Muscle layer of duodenum (tissue), 2 donors: ENCODE measurements around the gene FCN1.

Experiments used
- H3K27ac ChIP-seq: one replicate; pipeline ENCODE4 v1.7.0; 2013; ENCODE audit warnings: mild to moderate bottlenecking, low read length
- H3K27me3 ChIP-seq: one replicate; pipeline ENCODE4 v1.7.0; 2013; ENCODE audit warnings: low read depth, mild to moderate bottlenecking, control low read depth, low read length
- H3K36me3 ChIP-seq, 2 donors: one replicate each; pipeline ENCODE4 v1.7.0; 2013; ENCODE audit warnings: low read length in 2 of 2, control low read depth in 1 of 2, mild to moderate bottlenecking in 1 of 2; ENCODE audit not compliant: insufficient read depth in 2 of 2, control insufficient read depth in 1 of 2
- H3K4me1 ChIP-seq, 2 donors: one replicate each; pipeline ENCODE4 v1.7.0; 2013; ENCODE audit warnings: low read length in 2 of 2, mild to moderate bottlenecking in 2 of 2, control low read depth in 1 of 2, moderate library complexity in 1 of 2; ENCODE audit not compliant: insufficient read depth in 2 of 2, control insufficient read depth in 1 of 2
- H3K4me3 ChIP-seq, 2 donors: one replicate each; pipeline ENCODE4 v1.7.0; 2013; ENCODE audit warnings: low read length in 2 of 2, low read depth in 1 of 2, mild to moderate bottlenecking in 1 of 2
- H3K9me3 ChIP-seq, 2 donors: one replicate each; pipeline ENCODE4 v1.7.0; 2013; ENCODE audit warnings: low read length in 2 of 2, control low read depth in 1 of 2, mild to moderate bottlenecking in 1 of 2; ENCODE audit not compliant: control insufficient read depth in 1 of 2
- donor health status: healthy.

FCN1 gene

DNA sequence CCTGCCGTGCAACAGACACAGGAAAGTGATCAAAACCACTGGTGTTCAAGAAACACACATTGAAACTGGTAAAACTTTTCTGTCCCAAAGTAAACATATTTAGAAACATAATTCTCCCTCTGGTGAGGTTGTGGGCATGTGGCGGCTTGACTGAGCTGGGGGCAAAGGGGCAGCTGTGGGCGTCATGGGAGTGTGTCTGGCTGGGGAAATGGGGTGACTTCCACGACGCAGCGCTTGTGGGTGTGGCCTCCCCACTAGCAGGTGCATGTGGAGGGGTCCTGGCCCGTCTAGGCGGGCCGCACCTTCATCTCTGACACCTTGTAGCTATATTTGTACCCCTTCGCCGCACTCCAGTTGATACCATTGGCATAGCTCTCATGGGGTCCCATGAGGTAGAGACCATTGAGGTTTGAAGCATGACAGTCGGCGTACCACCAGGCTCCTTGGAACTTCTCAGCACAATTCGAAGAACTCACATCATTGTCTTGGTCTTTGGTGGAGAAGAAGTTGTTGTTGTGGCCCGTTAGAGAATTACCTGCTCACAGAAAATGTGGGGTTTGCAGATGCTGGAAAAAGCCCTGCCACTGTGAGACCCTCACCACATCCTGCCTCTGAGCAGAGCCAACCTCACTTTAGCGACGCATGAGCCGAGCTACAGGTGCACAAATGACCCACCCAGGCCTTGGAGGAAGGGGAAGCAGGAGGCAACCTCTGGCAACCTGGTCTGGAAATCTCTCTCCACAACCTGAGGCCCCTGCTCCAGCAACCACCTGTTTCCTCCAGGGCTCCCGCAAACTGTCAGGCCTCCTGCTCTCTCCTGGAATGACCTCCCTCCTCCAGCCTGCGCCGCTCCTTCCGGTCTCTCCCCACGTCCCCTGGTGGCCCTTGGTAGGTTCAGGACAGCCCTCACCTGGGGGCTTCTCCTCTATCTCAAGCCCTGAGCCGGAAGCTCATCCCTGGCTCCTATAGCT lies 7.9 kb downstream of the FCN1 start:
- Histone ChIP-seq H3K4me1 (no peaks in the 10 kb centered on the region), H3K36me3 (no peaks in the 10 kb centered on the region), H3K27me3 (no peaks in the 10 kb centered on the region), H3K4me3 (no peak overlapping the region), H3K9me3 (no peaks in the 10 kb centered on the region), H3K27ac (no peak overlapping the region)

DNA sequence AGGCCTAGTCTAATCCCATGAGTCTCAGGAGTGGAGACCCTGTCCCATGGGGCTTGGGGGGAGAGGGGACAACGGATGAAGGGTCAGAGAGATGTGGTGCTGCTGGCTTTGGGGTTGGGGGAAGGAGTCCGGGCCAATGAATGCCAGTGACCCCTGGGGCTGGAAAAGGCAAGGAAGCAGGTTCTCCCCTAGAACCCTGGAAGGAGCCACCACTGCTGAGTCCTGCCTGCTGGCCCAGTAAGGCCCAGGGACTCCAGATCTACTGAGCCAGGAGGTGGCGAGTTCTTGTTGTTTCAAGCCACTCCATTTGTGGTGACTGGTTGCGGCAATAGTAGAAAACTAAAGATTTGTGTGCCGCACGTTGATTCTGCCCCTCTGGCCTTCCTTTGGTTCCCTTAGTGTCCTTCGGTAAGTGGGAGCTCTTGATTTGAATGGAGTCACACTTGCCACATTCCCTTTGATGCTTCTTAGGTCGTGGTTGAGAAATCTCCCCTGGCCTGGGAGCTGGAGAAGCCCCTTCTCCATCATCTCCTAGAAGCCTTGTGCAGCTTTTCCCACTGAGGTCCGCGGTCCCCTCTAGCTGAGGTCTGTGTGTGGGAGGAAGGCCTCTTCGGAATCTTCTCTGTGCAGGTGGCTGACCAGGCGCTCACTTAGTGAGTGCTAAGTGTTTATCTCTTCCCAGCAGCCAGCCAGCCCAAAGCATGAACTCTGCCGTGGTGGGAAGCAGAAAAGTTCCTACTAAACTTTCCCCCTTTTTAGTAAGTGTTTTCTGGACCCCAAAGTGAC lies 9.0 kb downstream of the FCN1 start:
- H3K27me3 ChIP-seq: no peaks in the 10 kb centered on the region
- no peak overlapping the region for H3K27ac ChIP-seq
- no peaks in the 10 kb centered on the region for H3K9me3 ChIP-seq
- no peak overlapping the region for H3K4me3 ChIP-seq
- no peaks in the 10 kb centered on the region for H3K36me3 ChIP-seq
- no peaks in the 10 kb centered on the region for H3K4me1 ChIP-seq

DNA sequence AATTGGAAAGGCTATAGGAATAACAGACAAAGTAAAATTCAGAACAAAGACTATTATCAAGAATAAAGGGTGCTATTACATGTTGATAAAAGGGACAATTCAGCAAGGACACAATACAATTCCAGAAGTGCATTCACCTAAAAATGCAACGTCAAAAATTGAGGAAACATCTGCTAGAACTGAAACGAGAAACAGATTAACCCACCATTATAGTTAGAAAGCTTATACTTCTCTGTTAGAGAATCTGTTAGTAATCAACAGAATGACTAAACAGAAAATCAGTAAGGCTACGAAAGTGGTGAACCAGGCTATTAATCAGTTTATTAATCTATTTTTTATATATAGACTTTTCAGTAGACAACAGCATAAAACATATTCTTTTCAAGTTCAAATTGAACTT lies 14.8 kb downstream of the FCN1 start:
- Histone ChIP-seq H3K4me1 (no peaks in the 10 kb centered on the region), H3K27me3 (no peaks in the 10 kb centered on the region)

DNA sequence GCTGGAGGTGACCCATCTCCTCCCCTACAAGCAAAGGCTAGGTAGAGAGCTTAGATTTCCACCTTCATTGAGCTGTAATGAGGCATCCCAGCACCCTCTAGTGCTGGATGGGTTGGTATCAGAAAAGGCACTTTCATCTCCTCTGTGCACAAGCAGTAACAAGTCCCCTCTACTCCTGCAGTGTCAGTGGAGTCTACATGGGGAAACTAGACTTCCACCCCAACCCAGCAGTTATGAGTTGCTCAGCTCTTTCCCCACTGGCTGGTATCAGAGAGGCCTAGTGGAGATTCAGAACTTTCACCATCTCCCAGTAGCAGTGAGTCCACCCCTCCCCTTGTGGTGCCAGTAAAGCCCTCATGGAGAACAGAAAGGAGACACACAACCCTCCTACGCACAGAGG lies 17.9 kb downstream of the FCN1 start:
- Histone ChIP-seq H3K9me3 (peaks cover 5 to 7% of the 10 kb centered on the region in 2 donors), H3K27ac (no peak overlapping the region), H3K4me3 (no peak overlapping the region), H3K4me1 (no peaks in the 10 kb centered on the region), H3K36me3 (no peaks in the 10 kb centered on the region), H3K27me3 (no peaks in the 10 kb centered on the region)

More for the DNA sequence above, 14.8 kb downstream of the FCN1 start:
- Histone ChIP-seq H3K4me3 (no peak overlapping the region), H3K9me3 (peaks cover 5 to 7% of the 10 kb centered on the region in 2 donors), H3K27ac (no peak overlapping the region), H3K36me3 (no peaks in the 10 kb centered on the region)

DNA sequence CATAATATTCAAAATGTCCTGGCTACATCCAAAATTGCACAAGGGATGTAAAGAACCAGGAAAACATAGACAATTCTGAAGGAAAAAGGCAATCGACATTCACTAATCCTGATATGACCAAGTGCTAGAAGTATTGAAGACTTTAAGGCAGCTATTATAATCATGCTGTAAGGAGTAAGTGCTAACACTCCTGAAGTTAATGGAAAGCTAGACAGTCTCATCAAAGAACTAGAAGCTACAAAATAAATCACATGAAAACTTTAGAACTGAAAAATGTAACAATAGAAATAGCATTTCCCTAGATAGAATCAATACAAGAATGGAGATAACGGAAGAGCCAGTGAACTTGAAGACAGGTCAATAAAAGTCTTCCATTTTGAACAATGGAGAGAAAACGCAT lies 18.5 kb downstream of the FCN1 start:
- Histone ChIP-seq H3K9me3 (peaks cover 5 to 7% of the 10 kb centered on the region in 2 donors), H3K27me3 (no peaks in the 10 kb centered on the region), H3K36me3 (no peaks in the 10 kb centered on the region), H3K27ac (no peak overlapping the region), H3K4me3 (no peak overlapping the region), H3K4me1 (no peaks in the 10 kb centered on the region)

DNA sequence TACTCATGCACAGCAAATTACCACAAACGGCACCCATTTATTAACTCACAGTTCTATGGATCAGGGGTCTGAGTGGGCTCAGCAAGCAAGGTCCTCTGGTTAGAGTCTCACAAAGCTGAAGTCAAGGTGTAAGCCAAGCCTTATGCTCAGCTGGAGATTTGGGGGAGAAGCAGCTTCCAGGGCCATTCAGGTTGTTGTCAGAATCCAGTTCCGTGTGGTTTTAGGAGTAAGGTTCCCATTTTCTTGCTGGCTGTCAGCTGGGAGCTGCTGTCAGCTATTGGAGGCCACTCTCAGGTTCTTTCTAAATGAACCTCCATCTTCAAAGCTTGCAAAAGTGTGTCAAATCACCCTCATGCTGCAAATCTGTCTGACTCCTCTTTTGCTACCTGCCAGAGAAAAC lies 19.4 kb downstream of the FCN1 start:
- Histone ChIP-seq H3K27ac (no peak overlapping the region), H3K9me3 (peaks cover 5 to 7% of the 10 kb centered on the region in 2 donors)

DNA sequence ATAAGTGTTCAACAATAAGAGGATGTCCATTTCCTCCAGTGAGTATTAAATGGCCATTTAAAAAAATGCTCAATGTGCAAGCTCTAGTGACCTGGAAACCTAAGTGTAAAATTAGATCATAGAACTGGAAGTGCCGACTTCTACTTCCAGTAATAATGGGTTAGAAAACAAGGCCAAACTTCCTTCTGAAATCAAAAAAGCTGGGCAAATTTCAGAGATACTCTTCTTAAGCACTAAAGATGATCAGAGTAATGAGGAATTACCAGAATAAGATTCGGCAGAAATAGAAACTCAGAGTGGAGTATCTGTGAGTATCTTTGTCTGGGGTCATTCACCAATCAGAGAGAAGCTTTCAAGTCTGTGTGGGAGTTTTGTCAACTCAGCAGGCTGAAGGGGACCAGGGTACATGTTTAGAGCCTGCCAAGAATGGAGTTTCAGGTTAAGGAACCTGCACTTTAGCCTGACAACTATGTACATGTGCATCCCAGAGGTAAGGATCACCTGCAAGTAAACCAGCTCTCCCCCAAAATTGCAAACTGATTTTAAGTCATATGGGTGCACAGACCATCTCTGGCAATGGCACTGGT lies 20.0 kb downstream of the FCN1 start:
- Histone ChIP-seq H3K36me3 (no peaks in the 10 kb centered on the region), H3K4me3 (no peak overlapping the region), H3K4me1 (no peaks in the 10 kb centered on the region), H3K9me3 (peaks cover 5 to 7% of the 10 kb centered on the region in 2 donors), H3K27ac (no peak overlapping the region), H3K27me3 (no peaks in the 10 kb centered on the region)

More for the DNA sequence above, 19.4 kb downstream of the FCN1 start:
- Histone ChIP-seq H3K36me3 (no peaks in the 10 kb centered on the region), H3K27me3 (no peaks in the 10 kb centered on the region), H3K4me1 (no peaks in the 10 kb centered on the region), H3K4me3 (no peak overlapping the region)

DNA sequence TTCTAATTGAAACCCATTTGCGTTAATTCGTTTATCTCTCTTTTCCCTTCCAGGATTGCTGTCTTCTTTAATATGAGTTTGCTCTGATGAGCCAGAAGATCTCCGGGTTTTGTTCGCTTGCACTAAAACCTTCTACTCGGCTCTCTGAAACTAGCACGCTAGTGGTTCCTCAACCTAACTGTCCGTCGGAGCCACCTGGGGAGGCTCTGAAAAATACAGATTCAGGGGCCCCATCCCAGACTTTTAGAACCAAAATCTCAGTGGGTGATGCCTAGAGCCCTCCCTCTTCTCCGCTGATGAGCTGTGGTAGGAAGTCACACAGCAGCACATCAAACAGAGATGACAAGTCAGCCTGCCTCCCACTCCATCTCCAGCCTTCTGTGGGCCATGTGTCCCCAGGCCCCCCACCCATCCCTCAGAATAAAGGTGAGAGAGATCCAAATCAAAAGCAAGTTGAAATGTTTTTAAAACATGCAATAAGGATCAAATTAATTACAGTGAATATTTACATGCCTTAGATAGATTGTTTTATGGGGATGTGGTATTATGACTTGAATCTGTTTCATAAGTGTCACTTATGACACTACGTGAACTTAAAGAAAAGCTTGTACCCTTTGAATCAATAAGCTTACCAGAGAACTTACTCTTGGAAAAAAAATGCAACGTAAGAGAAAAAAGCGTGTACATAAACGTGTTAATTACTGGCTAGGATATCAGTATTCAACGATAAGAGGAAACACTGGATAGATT lies 20.7 kb downstream of the FCN1 start:
- Histone ChIP-seq H3K36me3 (no peaks in the 10 kb centered on the region), H3K27me3 (no peaks in the 10 kb centered on the region), H3K4me1 (no peaks in the 10 kb centered on the region), H3K4me3 (no peak overlapping the region), H3K27ac (no peak overlapping the region), H3K9me3 (peaks cover 5 to 7% of the 10 kb centered on the region in 2 donors)

DNA sequence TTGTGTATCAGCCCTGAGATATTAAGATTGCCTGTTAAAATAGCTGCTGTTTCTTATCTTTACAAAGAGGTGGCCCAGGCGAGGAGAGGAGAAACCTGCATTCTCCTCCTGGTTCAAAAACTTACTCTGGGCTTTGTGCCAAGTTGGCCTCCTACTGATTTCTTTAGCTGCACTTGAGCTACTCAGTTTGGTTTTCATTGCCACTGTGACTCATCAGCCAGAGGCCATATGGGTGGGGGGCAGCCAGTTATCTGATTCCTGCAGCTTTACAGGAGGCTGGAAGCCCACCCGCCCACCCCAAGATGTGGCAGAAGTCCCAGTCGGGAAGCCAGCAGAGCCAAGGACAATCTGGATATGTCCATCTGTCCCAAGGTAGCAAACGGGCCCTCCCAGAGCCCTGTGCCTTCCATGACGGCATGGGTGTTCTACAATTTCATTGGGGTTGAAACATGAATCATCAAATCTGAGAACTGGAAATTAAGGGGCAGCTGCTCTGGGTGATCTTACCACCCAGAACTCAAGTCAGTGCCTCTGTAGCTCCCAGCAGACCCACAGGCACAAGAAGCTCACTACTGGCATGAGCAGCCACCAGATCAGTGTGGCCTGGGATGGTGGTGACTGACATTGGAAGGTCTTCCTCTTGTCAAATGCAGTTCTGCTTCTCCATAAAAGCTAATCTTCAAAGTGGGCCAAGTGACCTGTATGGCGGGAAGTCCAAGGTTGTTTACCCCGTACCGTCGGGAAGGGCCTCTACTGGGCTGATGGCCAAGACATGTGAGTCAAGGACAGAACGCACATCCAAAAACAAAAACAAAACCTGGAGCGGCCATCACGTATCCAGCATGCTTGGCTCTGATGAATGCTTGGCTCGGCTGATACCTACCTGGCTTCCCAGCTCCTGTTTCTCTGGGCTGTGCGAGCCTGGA lies 21.5 kb downstream of the FCN1 start:
- no peaks in the 10 kb centered on the region for H3K27me3 ChIP-seq
- no peaks in the 10 kb centered on the region for H3K4me1 ChIP-seq
- H3K4me3 ChIP-seq: no peak overlapping the region
- no peaks in the 10 kb centered on the region for H3K36me3 ChIP-seq
- peaks cover 5 to 7% of the 10 kb centered on the region in 2 donors for H3K9me3 ChIP-seq
- H3K27ac ChIP-seq: no peak overlapping the region

DNA sequence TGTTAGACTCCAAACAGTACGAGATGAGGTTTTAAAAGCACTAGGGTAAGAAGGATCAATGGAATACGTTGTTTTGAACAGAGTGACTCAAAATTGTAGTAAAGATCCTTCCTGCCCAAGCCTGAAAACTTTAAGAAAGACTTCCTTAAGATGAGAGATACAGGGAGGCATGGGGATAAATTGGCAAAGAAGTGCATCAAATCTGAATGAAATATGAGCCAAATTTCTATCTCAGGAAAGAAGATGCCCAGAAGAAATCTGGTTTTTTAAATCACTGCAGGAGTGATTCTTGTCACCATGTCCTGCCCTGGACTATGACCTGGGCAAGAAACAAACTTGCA lies 22.2 kb downstream of the FCN1 start:
- H3K4me3 ChIP-seq: no peak overlapping the region
- H3K27ac ChIP-seq: no peak overlapping the region
- H3K9me3 ChIP-seq: peaks cover 5 to 7% of the 10 kb centered on the region in 2 donors
- no peaks in the 10 kb centered on the region for H3K36me3 ChIP-seq
- H3K27me3 ChIP-seq: no peaks in the 10 kb centered on the region
- H3K4me1 ChIP-seq: no peaks in the 10 kb centered on the region
